GM21717 (cell line): Measurements from ENCODE around the gene GARS1.
"Not testable (repeated sequence)": the region's sequence is repeated elsewhere in the genome, so short reads cannot be mapped to it uniquely, and the experiment has no call there.

Experiments used
- ATAC-seq: cut with Tn5 transposase; IDR thresholded peaks from one replicate; pipeline ENCODE4 v1.9.1; 2021; ENCODE audit warnings: mild to moderate bottlenecking, moderate library complexity; ENCODE audit not compliant: unreplicated experiment

GARS1 gene

DNA sequence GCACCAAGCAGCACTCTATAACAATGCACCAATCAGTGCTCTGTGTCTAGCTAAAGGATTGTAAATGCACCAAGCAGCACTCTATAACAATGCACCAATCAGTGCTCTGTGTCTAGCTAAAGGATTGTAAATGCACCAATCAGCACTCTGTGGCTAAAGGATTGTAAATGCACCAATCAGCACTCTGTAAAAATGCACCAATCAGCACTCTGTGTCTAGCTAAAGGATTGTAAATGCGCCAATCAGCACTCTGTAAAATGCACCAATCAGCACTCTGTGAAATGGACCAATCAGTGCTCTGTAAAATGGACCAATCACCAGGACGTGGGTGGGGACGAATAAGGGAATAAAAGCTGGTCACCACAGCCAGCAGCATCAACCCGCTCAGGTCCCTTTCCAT is 24.4 kb upstream of the GARS1 start:
- not testable (repeated sequence) for ATAC-seq

GRCh38 chr7:30572212-30572841 is 22.4 kb upstream of the GARS1 start:
- ATAC-seq, result no peak

GRCh38 chr7:30575910-30576309 is 18.8 kb upstream of the GARS1 start:
- no peak for ATAC-seq

- no peak for ATAC-seq
These were observed 11.5 kb upstream of the GARS1 start for GRCh38 chr7:30583181-30583580.

- no peak for ATAC-seq
These were observed 10.3 kb upstream of the GARS1 start for GRCh38 chr7:30584415-30584814.

DNA sequence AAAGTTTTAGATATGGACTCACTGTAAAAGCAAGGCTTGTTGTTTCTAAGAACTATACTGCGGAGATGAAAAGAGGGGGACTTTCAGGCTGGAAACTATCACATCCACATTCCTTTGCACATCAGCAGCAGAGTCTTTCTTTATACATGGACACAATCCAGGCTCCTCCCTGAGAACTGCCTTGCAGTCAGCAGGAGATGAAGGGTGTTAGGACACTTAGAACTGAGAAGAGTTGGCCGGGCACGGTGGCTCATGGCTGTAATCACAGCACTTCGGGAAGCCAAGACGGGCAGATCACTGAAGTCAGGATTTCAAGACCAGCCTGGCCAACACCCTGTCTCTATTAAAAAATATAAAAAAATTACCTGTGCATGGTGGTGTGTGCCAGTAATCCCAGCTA is 9.7 kb upstream of the GARS1 start:
- no peak for ATAC-seq

GRCh38 chr7:30585675-30586074 is 9.0 kb upstream of the GARS1 start:
- ATAC-seq, result no peak

DNA sequence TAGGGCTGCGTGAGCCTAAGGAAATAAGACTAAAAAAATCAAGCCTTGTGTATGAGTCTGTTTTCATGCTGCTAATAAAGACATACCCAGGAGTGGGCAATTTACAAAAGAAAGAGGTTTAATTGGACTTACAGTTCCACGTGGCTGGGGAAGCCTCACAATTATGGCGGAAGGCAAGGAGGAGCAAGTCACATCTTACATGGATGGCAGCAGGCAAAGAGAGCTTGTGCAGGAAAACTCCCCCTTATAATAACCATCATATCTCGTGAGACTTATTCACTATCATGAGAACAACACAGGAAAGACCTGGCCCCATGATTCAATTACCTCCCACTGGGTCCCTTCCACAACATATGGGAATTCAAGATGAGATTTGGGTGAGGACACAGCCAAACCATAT is 7.1 kb upstream of the GARS1 start:
- ATAC-seq, result not testable (repeated sequence)

- no peak for ATAC-seq
These were observed 5.6 kb upstream of the GARS1 start for GRCh38 chr7:30589111-30589510.

- peak; percentile 27 for ATAC-seq
These were observed 584 bp upstream of the GARS1 start for GRCh38 chr7:30594048-30594539.

DNA sequence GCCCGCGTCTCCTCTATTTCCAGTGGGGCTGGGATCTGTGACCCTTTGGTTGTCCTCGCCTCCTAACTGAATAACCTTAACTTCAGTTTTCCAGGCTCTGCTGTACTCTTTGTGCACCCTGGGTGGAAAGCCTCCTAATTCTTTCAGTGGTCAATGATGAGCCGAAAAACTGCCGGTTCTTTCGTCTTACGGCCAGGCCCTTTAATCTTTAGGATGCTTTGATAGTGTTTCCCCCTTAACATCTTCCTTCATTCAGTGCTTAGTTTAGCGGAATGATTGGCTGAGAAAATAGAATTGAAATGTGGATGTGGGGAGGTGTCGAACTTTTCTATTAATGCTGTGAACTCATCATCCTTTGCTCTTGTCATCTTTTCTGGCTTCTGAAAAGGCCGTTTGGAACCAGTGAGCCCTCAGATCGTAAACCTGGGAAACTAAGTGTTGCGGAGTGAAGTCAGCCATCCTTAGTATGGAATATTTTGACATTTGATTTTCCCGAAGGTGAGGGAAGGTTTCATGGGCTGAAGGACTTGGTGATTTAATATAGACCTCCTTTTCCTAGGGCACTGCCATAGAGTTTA is 847 bp downstream of the GARS1 start:
- no peak for ATAC-seq

DNA sequence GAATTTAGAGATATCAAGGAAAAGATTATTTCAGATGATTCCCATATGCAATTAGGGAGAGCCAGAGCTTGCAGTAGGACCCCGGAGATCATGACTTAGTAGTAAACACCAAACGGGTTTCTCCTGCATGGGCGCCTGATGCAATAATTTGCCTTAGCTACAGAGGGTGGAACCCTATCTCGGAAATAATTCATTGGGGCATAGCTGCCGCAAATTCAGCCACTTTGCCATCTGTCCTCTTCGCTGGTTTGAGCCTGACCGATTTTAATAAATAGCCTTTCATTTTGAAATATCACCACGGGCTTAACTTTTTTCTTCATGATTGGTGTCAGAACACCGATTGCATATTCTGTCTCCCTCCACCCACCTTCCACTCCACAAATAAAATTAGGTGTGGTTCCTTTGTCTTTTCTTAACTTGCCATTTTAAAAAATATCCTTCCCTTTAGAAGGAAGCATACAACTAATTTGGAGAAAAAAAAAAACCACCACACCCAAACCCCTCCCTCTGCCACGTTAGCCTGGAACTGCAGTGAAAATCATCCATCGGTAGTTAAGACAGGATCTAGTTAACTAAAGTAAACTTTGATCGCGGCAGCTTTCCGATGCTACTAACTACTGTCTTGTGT is 1.4 kb downstream of the GARS1 start:
- ATAC-seq, result no peak

GRCh38 chr7:30596721-30597120 is 2.0 kb downstream of the GARS1 start:
- no peak for ATAC-seq

DNA sequence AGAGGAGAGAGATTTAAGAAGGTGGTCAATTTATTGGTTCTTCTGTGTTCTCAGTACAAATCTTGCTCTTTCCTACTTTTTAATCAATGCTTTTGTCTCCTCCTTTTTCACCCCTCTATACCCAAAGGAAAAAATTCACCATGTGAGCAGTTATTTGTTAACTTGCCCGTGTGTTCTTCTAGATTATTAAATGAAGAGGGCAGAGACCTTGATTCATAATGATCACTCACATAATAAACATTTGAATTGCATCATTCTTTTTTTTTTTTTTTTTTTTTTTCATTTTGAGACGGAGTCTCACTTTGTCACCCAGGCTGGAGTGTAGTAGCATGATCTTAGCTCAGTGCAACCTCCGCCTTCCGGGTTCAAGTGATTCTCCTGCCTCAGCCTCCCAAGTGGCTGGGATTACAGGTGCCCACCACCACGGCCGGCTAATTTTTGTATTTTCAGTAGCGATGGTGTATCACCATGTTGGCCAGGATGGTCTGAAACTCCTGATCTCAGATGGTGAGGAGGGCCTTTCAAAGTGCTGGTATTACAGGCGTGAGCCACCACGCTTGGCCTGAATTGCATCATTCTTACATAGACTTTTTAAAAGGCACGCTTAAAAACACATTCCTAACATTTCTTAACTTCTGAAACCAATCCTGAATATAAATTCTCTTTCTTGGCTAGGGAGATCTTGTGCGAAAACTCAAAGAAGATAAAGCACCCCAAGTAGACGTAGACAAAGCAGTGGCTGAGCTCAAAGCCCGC is 3.6 kb downstream of the GARS1 start:
- no peak for ATAC-seq

GRCh38 chr7:30604901-30605300 is 10.2 kb downstream of the GARS1 start:
- no peak for ATAC-seq

DNA sequence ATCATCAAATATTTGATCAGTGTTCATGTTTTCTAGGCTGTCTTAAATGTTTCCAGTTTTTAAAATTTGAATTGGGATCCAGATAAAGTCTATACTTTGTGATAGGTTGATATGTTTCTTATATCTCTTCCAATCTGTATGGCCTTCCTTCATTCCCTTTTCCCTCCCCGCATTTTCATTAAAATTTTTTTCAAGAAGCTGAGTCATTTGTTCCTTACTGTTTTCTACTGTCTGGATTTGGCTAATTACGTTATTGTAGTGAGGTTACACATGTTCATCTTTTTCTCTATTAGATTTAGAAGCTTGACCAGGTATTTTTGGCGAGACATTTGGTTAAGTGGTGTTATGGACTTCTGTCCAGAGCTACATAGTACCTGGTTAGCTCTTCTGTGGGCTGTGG is 11.2 kb downstream of the GARS1 start:
- no peak for ATAC-seq

- ATAC-seq, result no peak
These were observed 18.1 kb downstream of the GARS1 start for GRCh38 chr7:30612658-30613265.

DNA sequence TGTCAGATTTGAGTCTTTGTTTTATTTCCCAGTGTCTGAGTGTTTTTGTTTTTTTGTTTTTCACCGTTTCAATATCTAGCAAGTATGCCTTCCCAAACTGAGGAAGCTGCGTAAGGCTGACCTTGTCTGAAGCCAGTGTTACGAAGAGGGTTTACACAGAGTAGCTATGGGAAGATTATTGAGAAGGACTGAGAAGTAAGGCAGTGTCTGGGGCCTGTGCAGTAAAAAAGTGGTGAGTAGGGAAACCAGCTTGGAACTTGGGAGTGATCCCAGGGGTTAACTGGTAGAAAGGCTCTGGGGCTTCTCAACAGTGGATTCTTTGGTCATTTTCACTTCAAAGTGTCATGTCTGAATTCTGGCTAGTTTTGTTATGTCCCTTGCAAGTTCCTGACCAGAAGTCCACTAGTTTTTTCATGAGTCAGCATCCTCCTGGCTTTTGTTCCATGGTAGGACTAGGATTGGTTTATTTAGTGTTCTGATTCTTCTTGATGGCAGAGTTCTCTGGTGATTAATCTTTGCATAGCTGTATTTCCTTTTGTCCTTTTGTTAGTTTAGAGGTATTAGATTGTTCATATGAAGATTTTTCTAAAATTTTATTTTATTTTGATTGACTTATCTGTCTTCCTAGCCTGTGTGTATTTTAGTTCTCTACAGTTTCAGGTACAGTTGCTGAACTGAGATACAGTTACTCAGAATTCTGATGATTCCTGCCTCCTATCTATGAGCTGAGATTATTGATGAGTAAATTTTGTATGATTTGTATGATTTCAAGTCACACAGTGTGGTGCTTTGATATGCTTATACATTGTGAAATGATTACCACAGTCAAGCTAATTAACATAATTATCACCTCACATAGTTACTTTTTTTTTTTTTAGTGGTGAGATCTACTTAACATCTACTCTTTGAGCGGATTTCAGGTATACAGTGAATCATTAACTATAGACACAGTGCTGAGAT is 19.0 kb downstream of the GARS1 start:
- no peak for ATAC-seq

- no peak for ATAC-seq
These were observed 21.6 kb downstream of the GARS1 start for GRCh38 chr7:30616318-30616717.

GRCh38 chr7:30617359-30617758 is 22.7 kb downstream of the GARS1 start:
- no peak for ATAC-seq
